K562 (cell line): ENCODE results near the gene C3. TPM values are rescaled to one million over a fixed set of nuclear protein-coding genes. Genes with fewer than 3 reads are reported as not detected.

Experiments
- ARID1B ChIP-seq: fragments of 450-650 bp; IDR thresholded peaks from 2 replicates; pipeline ENCODE4 v1.6.1; 2016; ENCODE audit warnings: antibody characterized with exemption, mild to moderate bottlenecking, inconsistent platforms
- ATF3 ChIP-seq, 2 experiments: fragments of 450-650 bp in 1 of 2; sonication (generic) in 1 of 2; formaldehyde crosslinking in 1 of 2; IDR thresholded peaks in 1 of 2; conservative IDR thresholded peaks in 1 of 2; 2 replicates each; pipeline versions ENCODE4 v1.6.1 to v1.8.1; 2016 to 2023; ENCODE audit warnings: mild to moderate bottlenecking in 2 of 2, moderate library complexity in 2 of 2, inconsistent platforms in 1 of 2, missing genetic modification reagents in 1 of 2
- CBX5 ChIP-seq: IDR thresholded peaks from 2 replicates; pipeline ENCODE4 v1.6.1; 2014; ENCODE audit warnings: low read depth, borderline replicate concordance
- CREB1 ChIP-seq, 2 experiments: sonication (generic) in 1 of 2; formaldehyde crosslinking in 1 of 2; IDR thresholded peaks; 2 replicates each; pipeline versions ENCODE4 v1.6.1 to v1.8.0; 2012 to 2022; ENCODE audit warnings: inconsistent platforms in 1 of 2, mild to moderate bottlenecking in 1 of 2, missing genetic modification reagents in 1 of 2, moderate library complexity in 1 of 2
- CTBP1 ChIP-seq: fragments of 450-650 bp; IDR thresholded peaks from 2 replicates; pipeline ENCODE4 v1.6.1; 2016; ENCODE audit warnings: borderline replicate concordance
- ESRRB ChIP-seq: fragments of 250-450 bp; sonication (Bioruptor Pico); IDR thresholded peaks from 2 replicates; pipeline ENCODE4 v1.5.0; 2020; ENCODE audit warnings: mild to moderate bottlenecking, moderate library complexity, borderline replicate concordance
- MEIS2 ChIP-seq: fragments of 450-650 bp; IDR thresholded peaks from 2 replicates; pipeline ENCODE4 v1.6.1; 2014; ENCODE audit warnings: mild to moderate bottlenecking; ENCODE audit not compliant: partially characterized antibody
- NR2C2 ChIP-seq, 2 experiments: fragments of 200-800 bp in 1 of 2; sonication (Bioruptor generic) in 1 of 2; sonication (generic) in 1 of 2; formaldehyde crosslinking in 1 of 2; IDR thresholded peaks; 2 replicates each; pipeline versions ENCODE4 v1.6.1 to v1.8.0; 2016 to 2022; ENCODE audit warnings: mild to moderate bottlenecking in 1 of 2, missing compliant biosample characterization in 1 of 2, missing genetic modification characterization in 1 of 2, missing genetic modification reagents in 1 of 2
- PYGO2 ChIP-seq: fragments of 450-650 bp; IDR thresholded peaks from 2 replicates; pipeline ENCODE4 v1.6.1; 2016; ENCODE audit warnings: mild to moderate bottlenecking, missing genetic modification characterization, moderate library complexity, missing compliant biosample characterization
- YY1 ChIP-seq, 3 experiments: IDR thresholded peaks; 2 replicates each; pipeline ENCODE4 v1.6.1; 2011; ENCODE audit warnings: low read length in 2 of 3, mild to moderate bottlenecking in 2 of 3, moderate library complexity in 2 of 3, borderline replicate concordance in 1 of 3, control low read depth in 1 of 3, low read depth in 1 of 3; ENCODE audit not compliant: insufficient read depth in 3 of 3, insufficient replicate concordance in 2 of 3, control insufficient read depth in 1 of 3, insufficient read length in 1 of 3; ENCODE audit errors: extremely low read depth in 1 of 3
- ZBTB11 ChIP-seq, 3 experiments: fragments of 200-800 bp in 1 of 3; fragments of 250-450 bp in 1 of 3; fragments of 450-650 bp in 1 of 3; sonication (Bioruptor Pico) in 1 of 3; sonication (Bioruptor generic) in 1 of 3; formaldehyde crosslinking in 1 of 3; IDR thresholded peaks; 2 replicates each; pipeline versions ENCODE4 v1.6.1 to v1.8.0; 2016 to 2022; ENCODE audit warnings: mild to moderate bottlenecking in 2 of 3, missing genetic modification characterization in 2 of 3, missing compliant biosample characterization in 1 of 3, moderate library complexity in 1 of 3
- ZBTB49 ChIP-seq: sonication (generic); formaldehyde crosslinking; IDR thresholded peaks from 2 replicates; pipeline ENCODE4 v1.8.0; 2022; ENCODE audit warnings: missing genetic modification reagents, mild to moderate bottlenecking, borderline replicate concordance
- ZBTB7A ChIP-seq: IDR thresholded peaks from 2 replicates; pipeline ENCODE4 v1.6.1; 2011; ENCODE audit warnings: low read depth, mild to moderate bottlenecking, low read length, moderate library complexity, borderline replicate concordance; ENCODE audit not compliant: control insufficient read depth
- polyA plus RNA-seq, 8 experiments: library from polyadenylated mRNA; depleted of rRNA in 4 of 8; stranded (reverse) in 5 of 8; unstranded in 3 of 8; fragments of >200 nt; fragmentation: Nextera tagmentation in 2 of 8; fragmentation: Illumina TruSeq in 1 of 8; extraction: Ambion mirVana in 2 of 8; extraction: Trizol in 1 of 8; gene quantifications; 2 replicates each; pipeline versions ENCODE4 v1.2.1 to v1.2.3, GENCODE V29; 2011 to 2014; ENCODE audit warnings: inconsistent platforms in 1 of 8, missing spikeins in 1 of 8
- total RNA-seq, 7 experiments: library from RNA; depleted of rRNA in 6 of 7; stranded (reverse); fragments of >200 nt in 6 of 7; fragmentation: Illumina TruSeq in 2 of 7; extraction: Trizol in 2 of 7; gene quantifications; 2 replicates each; pipeline versions ENCODE4 v1.2.1 to v1.2.3, GENCODE V29; 2011 to 2021; ENCODE audit warnings: low replicate concordance in 1 of 7
- TF ChIP-seq, protein P1 (sequence below): fragments of 450-650 bp; formaldehyde crosslinking; conservative IDR thresholded peaks from 2 replicates; pipeline ENCODE4 v1.4.0; 2022; ENCODE audit warnings: mild to moderate bottlenecking, missing genetic modification characterization

The C3 gene
- total and polyA plus RNA-seq, 9 of the 15 experiments (the other 6 are each of a cell fraction or from before 2014, with no cell fraction given) = 0.59 to 10.6 (median 2.2) TPM

GRCh38 chr19:6734096-6734696 is 13.7 kb upstream of the C3 start (continued):
- TF ChIP-seq, protein P1, sequence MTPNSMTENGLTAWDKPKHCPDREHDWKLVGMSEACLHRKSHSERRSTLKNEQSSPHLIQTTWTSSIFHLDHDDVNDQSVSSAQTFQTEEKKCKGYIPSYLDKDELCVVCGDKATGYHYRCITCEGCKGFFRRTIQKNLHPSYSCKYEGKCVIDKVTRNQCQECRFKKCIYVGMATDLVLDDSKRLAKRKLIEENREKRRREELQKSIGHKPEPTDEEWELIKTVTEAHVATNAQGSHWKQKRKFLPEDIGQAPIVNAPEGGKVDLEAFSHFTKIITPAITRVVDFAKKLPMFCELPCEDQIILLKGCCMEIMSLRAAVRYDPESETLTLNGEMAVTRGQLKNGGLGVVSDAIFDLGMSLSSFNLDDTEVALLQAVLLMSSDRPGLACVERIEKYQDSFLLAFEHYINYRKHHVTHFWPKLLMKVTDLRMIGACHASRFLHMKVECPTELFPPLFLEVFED (CRISPR knock-in tag) = no peak
- peak; percentile 54; the same call in 1 of the 2 replicates for TF ChIP-seq ZBTB7A
- TF ChIP-seq CBX5 = no peak
- peak in 1 of 3 experiments; percentile 9 for TF ChIP-seq YY1 (IDR thresholded peaks at IDR 0.05; ENCODE audit: borderline replicate concordance in 1 of 3, control insufficient read depth in 1 of 3, extremely low read depth in 1 of 3, insufficient read depth in 3 of 3, insufficient read length in 1 of 3, insufficient replicate concordance in 2 of 3, low read depth in 1 of 3, low read length in 2 of 3)
- peak; percentile 9 for TF ChIP-seq MEIS2
- no peak for TF ChIP-seq CREB1 (IDR thresholded peaks at IDR 0.05)
- TF ChIP-seq CREB1 (CRISPR knock-in tag; IDR thresholded peaks at IDR 0.05) = no peak
- peak; percentile 19; the same call in 1 of the 2 replicates for TF ChIP-seq ATF3 (IDR thresholded peaks at IDR 0.05)
- no peak for TF ChIP-seq ATF3 (CRISPR knock-in tag; conservative IDR thresholded peaks at IDR 0.05)
- TF ChIP-seq PYGO2 (tag) = no peak
- TF ChIP-seq NR2C2 (CRISPR knock-in tag; IDR thresholded peaks at IDR 0.05) = no peak
- peak; percentile 50; the same call in 1 of the 2 replicates for TF ChIP-seq NR2C2 (tag; IDR thresholded peaks at IDR 0.05)
- TF ChIP-seq ARID1B = 0 out of 2 replicates have a peak, but pooled peaks have one; percentile 40
- 0 out of 6 replicates have a peak, but pooled peaks of 1 of the 3 experiments have one; percentile 39 for TF ChIP-seq ZBTB11 (CRISPR knock-in tag; IDR thresholded peaks at IDR 0.05)
- 0 out of 2 replicates have a peak, but pooled peaks have one; percentile 29 for TF ChIP-seq CTBP1
- TF ChIP-seq ESRRB (CRISPR knock-in tag) = no peak
- no peak for TF ChIP-seq ZBTB49 (CRISPR knock-in tag)
